Measurements from ENCODE around the gene NUTM2D.
"Not testable (repeated sequence)": the region's sequence is repeated elsewhere in the genome, so short reads cannot be mapped to it uniquely, and the experiment has no call there.

DNA sequence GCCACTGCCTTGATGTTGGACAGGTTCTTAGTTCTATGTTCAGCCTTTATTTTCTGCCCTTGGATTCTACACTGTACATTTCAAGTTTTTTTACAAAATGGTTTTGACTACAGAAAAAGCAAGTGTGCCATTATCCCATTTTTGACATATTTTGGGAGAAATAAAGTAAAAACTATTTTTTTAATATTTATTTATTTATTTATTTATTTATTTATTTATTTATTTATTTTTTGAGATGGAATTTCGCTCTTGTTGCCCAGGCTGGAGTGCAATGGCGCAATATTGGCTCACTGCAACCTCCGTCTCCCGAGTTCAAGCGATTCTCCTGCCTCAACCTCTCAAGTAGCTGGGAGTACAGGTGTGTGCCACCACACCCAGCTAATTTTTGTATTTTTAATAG lies 33.0 kb upstream of the NUTM2D start:
- TF ChIP-seq, protein P1, sequence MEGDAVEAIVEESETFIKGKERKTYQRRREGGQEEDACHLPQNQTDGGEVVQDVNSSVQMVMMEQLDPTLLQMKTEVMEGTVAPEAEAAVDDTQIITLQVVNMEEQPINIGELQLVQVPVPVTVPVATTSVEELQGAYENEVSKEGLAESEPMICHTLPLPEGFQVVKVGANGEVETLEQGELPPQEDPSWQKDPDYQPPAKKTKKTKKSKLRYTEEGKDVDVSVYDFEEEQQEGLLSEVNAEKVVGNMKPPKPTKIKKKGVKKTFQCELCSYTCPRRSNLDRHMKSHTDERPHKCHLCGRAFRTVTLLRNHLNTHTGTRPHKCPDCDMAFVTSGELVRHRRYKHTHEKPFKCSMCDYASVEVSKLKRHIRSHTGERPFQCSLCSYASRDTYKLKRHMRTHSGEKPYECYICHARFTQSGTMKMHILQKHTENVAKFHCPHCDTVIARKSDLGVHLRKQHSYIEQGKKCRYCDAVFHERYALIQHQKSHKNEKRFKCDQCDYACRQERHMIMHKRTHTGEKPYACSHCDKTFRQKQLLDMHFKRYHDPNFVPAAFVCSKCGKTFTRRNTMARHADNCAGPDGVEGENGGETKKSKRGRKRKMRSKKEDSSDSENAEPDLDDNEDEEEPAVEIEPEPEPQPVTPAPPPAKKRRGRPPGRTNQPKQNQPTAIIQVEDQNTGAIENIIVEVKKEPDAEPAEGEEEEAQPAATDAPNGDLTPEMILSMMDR (IDR thresholded peaks at IDR 0.05; ENCODE audit: low read length) = not testable (repeated sequence)
- TF ChIP-seq EZH2 (IDR thresholded peaks at IDR 0.05; ENCODE audit: borderline replicate concordance, low read length) = not testable (repeated sequence)

Measured in OCI-LY1 (cell line).